ENCODE data around the gene FYN.
A peak's percentile ranks its signal among the peaks of the same experiment; 100 is the strongest.

FYN gene

GRCh38 chr6:111710439-111710838, 162.8 kb downstream of the FYN start:
- H3K4me3 ChIP-seq (ENCODE audit: low read depth, low read length), result no peak overlapping the region
- no peak for DNase-seq (ENCODE audit: low read depth)
- TF ChIP-seq CTCF (IDR thresholded peaks at IDR 0.05; ENCODE audit: low read depth, low read length, missing control alignments), result no peak

- no peak for DNase-seq (ENCODE audit: low read depth)
- no peak overlapping the region for H3K4me3 ChIP-seq (ENCODE audit: low read depth, low read length)
- TF ChIP-seq CTCF (IDR thresholded peaks at IDR 0.05; ENCODE audit: low read depth, low read length, missing control alignments), result peak; percentile 42
Observed at GRCh38 chr6:111709615-111710398, 163.4 kb downstream of the FYN start.

- no peak for DNase-seq (ENCODE audit: low read depth)
- TF ChIP-seq CTCF (IDR thresholded peaks at IDR 0.05; ENCODE audit: low read depth, low read length, missing control alignments), result no peak
- H3K4me3 ChIP-seq (ENCODE audit: low read depth, low read length), result no peak overlapping the region
Observed at GRCh38 chr6:111709201-111709600, 164.1 kb downstream of the FYN start.

GRCh38 chr6:111707773-111708172, 165.5 kb downstream of the FYN start:
- DNase-seq (ENCODE audit: low read depth), result no peak
- TF ChIP-seq CTCF (IDR thresholded peaks at IDR 0.05; ENCODE audit: low read depth, low read length, missing control alignments), result no peak
- H3K4me3 ChIP-seq (ENCODE audit: low read depth, low read length), result no peak overlapping the region

- no peak for DNase-seq (ENCODE audit: low read depth)
- no peak for TF ChIP-seq CTCF (IDR thresholded peaks at IDR 0.05; ENCODE audit: low read depth, low read length, missing control alignments)
- no peak overlapping the region for H3K4me3 ChIP-seq (ENCODE audit: low read depth, low read length)
Observed at GRCh38 chr6:111706841-111707391, 166.3 kb downstream of the FYN start.

GRCh38 chr6:111703723-111704122, 169.5 kb downstream of the FYN start:
- TF ChIP-seq CTCF (IDR thresholded peaks at IDR 0.05; ENCODE audit: low read depth, low read length, missing control alignments), result no peak
- no peak overlapping the region for H3K4me3 ChIP-seq (ENCODE audit: low read depth, low read length)
- no peak for DNase-seq (ENCODE audit: low read depth)

GRCh38 chr6:111702268-111702667, 171.0 kb downstream of the FYN start:
- no peak for DNase-seq (ENCODE audit: low read depth)
- H3K4me3 ChIP-seq (ENCODE audit: low read depth, low read length), result no peak overlapping the region
- no peak for TF ChIP-seq CTCF (IDR thresholded peaks at IDR 0.05; ENCODE audit: low read depth, low read length, missing control alignments)

Data from GM12864 (cell line).